A549 (cell line): ENCODE results near the gene ANKRD12. TPM values are rescaled to one million over a fixed set of nuclear protein-coding genes. Genes with fewer than 3 reads are reported as not detected.

ENCODE experiments used
- ATAC-seq, 2 experiments: fragments of 200-7000 bp in 1 of 2; fragments of >200 bp in 1 of 2; cut with Nextera tagmentation in 1 of 2; cut with Tn5 transposase in 1 of 2; 3 replicates each; pipeline versions ENCODE4 v1.8.0 to v1.9.1; 2018 to 2020; ENCODE audit warnings: mild to moderate bottlenecking in 1 of 2, moderate library complexity in 1 of 2
- CTCF ChIA-PET: fragments of 300-600 bp; sonication (Branson Sonifier 250); formaldehyde crosslinking; extraction: SDS; loops from one replicate; lab custom pipeline; 2021; ENCODE audit warnings: antibody characterized with exemption, inconsistent platforms; lab: Yijun Ruan, JAX
- POLR2A ChIA-PET: fragments of 350-600 bp; formaldehyde crosslinking; extraction: SDS; loops from one replicate; lab custom pipeline; 2021; ENCODE audit warnings: antibody characterized with exemption, inconsistent platforms; lab: Yijun Ruan, JAX
- DNase-seq, 2 experiments: peaks; one replicate each; pipeline versions ENCODE4 v3.0.0 to v3.0.0-alpha.2; 2011 to 2016; ENCODE audit warnings: low read depth in 1 of 2, low spot score in 1 of 2
- FAIRE-seq: peaks from 2 replicates; lab custom pipeline; 2011; peaks lifted over from hg19 to GRCh38; lab: Jason Lieb, UNC
- H3K27ac ChIP-seq, 2 experiments: fragments of >200 bp; sonication (Bioruptor Twin); formaldehyde crosslinking; 3 replicates each; pipeline ENCODE4 v1.5.1; 2016 to 2017
- H3K4me1 ChIP-seq: fragments of >200 bp; sonication (Bioruptor Twin); formaldehyde crosslinking; 3 replicates; pipeline ENCODE4 v1.6.1; 2016
- H3K4me2 ChIP-seq: fragments of >200 bp; sonication (Bioruptor Twin); formaldehyde crosslinking; 3 replicates; pipeline ENCODE4 v1.6.1; 2016
- H3K4me3 ChIP-seq: fragments of >200 bp; sonication (Bioruptor Twin); formaldehyde crosslinking; 3 replicates; pipeline ENCODE4 v1.5.1; 2016
- H3K9me3 ChIP-seq: fragments of >200 bp; sonication (Bioruptor Twin); formaldehyde crosslinking; 3 replicates; pipeline ENCODE4 v1.6.1; 2016
- CBX2 ChIP-seq: fragments of 200-600 bp; sonication (generic); IDR thresholded peaks from 2 replicates; pipeline ENCODE4 v1.6.1; 2016; ENCODE audit warnings: low read depth, mild to moderate bottlenecking, borderline replicate concordance
- EHMT2 ChIP-seq: fragments of 200-600 bp; sonication (generic); IDR thresholded peaks from 2 replicates; pipeline ENCODE4 v1.6.1; 2016; ENCODE audit warnings: antibody characterized with exemption, low read depth, mild to moderate bottlenecking, moderate library complexity
- ESRRA ChIP-seq: fragments of 150-350 bp; IDR thresholded peaks from 2 replicates; pipeline ENCODE4 v1.6.1; 2014; ENCODE audit warnings: mild to moderate bottlenecking, low read length, borderline replicate concordance
- FOXS1 ChIP-seq: fragments of 250-450 bp; sonication (Bioruptor Pico); IDR thresholded peaks from 2 replicates; pipeline ENCODE4 v1.5.0; 2020; ENCODE audit warnings: mild to moderate bottlenecking, moderate library complexity
- GATA3 ChIP-seq: IDR thresholded peaks from 2 replicates; pipeline ENCODE4 v1.6.1; 2012; ENCODE audit warnings: borderline replicate concordance
- HOXA7 ChIP-seq: fragments of 250-450 bp; sonication (Bioruptor Pico); IDR thresholded peaks from 2 replicates; pipeline ENCODE4 v1.5.0; 2020; ENCODE audit warnings: mild to moderate bottlenecking, moderate library complexity
- HOXB5 ChIP-seq: fragments of 250-450 bp; sonication (Bioruptor Pico); IDR thresholded peaks from 2 replicates; pipeline ENCODE4 v1.5.0; 2020; ENCODE audit warnings: mild to moderate bottlenecking, moderate library complexity
- KDM1A ChIP-seq: fragments of 200-600 bp; sonication (generic); IDR thresholded peaks from 2 replicates; pipeline ENCODE4 v1.6.1; 2016; ENCODE audit warnings: low read depth, mild to moderate bottlenecking
- NR3C1 ChIP-seq: fragments of >200 bp; sonication (Bioruptor Twin); formaldehyde crosslinking; IDR thresholded peaks from 3 replicates; pipeline ENCODE4 v1.6.1; 2017
- PHF8 ChIP-seq: fragments of 200-600 bp; sonication (generic); IDR thresholded peaks from 2 replicates; pipeline ENCODE4 v1.6.1; 2016; ENCODE audit warnings: low read depth, mild to moderate bottlenecking, antibody characterized with exemption, moderate library complexity, borderline replicate concordance
- RARB ChIP-seq: fragments of 250-450 bp; sonication (Bioruptor Pico); IDR thresholded peaks from 2 replicates; pipeline ENCODE4 v1.8.0; 2021; ENCODE audit warnings: mild to moderate bottlenecking, moderate library complexity
- REST ChIP-seq: fragments of 200-600 bp; sonication (generic); IDR thresholded peaks from 2 replicates; pipeline ENCODE4 v1.6.1; 2016; ENCODE audit warnings: antibody characterized with exemption, mild to moderate bottlenecking, moderate library complexity
- RFX5 ChIP-seq: fragments of 450-650 bp; IDR thresholded peaks from 2 replicates; pipeline ENCODE4 v1.7.1; 2014; ENCODE audit warnings: antibody characterized with exemption, mild to moderate bottlenecking, moderate library complexity
- RNF2 ChIP-seq: fragments of 200-600 bp; sonication (generic); IDR thresholded peaks from 2 replicates; pipeline ENCODE4 v1.6.1; 2016; ENCODE audit warnings: low read depth, mild to moderate bottlenecking, antibody characterized with exemption, moderate library complexity, borderline replicate concordance
- SREBF2 ChIP-seq: fragments of 450-650 bp; IDR thresholded peaks from 2 replicates; pipeline ENCODE4 v1.6.1; 2014; ENCODE audit warnings: mild to moderate bottlenecking, moderate library complexity
- TP53 ChIP-seq: fragments of 250-450 bp; sonication (Bioruptor Pico); IDR thresholded peaks from 2 replicates; pipeline ENCODE4 v1.5.0; 2021; ENCODE audit warnings: mild to moderate bottlenecking, moderate library complexity
- WGBS: methylation state at CpG from one replicate; pipeline ENCODE4 v1.1.6; 2017; ENCODE audit errors: missing lambda C conversion rate; 5-methylcytosine and 5-hydroxymethylcytosine counted together
- polyA plus RNA-seq, 4 experiments: library from polyadenylated mRNA; depleted of rRNA in 3 of 4; stranded (reverse); fragments of >200 nt; fragmentation: RNase III in 1 of 4; extraction: RNeasy Plus Mini Kit Qiagen cat#74134 plus additional on column Dnase treatment in 1 of 4; gene quantifications; 2 replicates in 3 of 4; 3 replicates in 1 of 4; pipeline ENCODE4 v1.2.3, GENCODE V29; 2011 to 2017
- TF ChIP-seq, protein P1 (sequence below): fragments of 450-650 bp; IDR thresholded peaks from 2 replicates; pipeline ENCODE4 v1.6.1; 2014; ENCODE audit warnings: antibody characterized with exemption
- TF ChIP-seq, protein P2 (sequence below): fragments of >200 bp; sonication (Bioruptor Twin); formaldehyde crosslinking; IDR thresholded peaks from 2 replicates; pipeline ENCODE4 v1.6.1; 2016

ANKRD12 gene
- polyA plus RNA-seq, 2 of the 4 experiments (the other 2 are of a cell fraction) = 2.7 to 7.3 TPM

GRCh38 chr18:9275890-9276289 is 139.3 kb downstream of the ANKRD12 start:
- WGBS = 94% methylated on average over 1 of the region's 1 CpG
- ATAC-seq (no peak), FAIRE-seq (no peak), DNase-seq (no peak)
- ChIA-PET POLR2A (no interaction called here), CTCF (no interaction called here)
- TF ChIP-seq HOXB5 = no peak
- no peak for TF ChIP-seq HOXA7 (CRISPR knock-in tag)
- no peak for TF ChIP-seq EHMT2
- TF ChIP-seq REST = no peak
- H3K4me3 ChIP-seq = no peak overlapping the region
- no peaks in the 10 kb centered on the region for H3K9me3 ChIP-seq
- H3K27ac ChIP-seq = no peak overlapping the region
- no peaks in the 10 kb centered on the region for H3K4me1 ChIP-seq
- H3K4me2 ChIP-seq = no peak overlapping the region

DNA sequence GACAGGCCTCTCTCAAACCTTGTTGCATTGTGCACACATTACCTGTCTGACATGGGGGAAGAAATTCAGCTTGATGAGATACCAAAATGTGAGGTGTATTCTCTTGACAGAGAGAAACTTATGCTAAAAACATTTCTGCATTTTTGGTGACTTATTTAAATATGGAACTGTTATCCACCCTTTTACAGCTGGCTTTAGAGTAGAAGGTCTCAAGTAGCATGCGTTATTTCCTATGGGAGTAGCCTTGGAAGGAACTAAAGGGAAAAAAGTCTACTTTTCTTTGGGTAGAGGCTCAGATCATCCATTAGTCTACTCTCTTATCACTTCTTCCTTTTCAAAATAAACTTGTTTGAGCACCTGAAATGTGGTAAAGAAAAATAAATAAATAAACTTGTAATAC is 141.4 kb downstream of the ANKRD12 start:
- no peaks in the 10 kb centered on the region for H3K4me1 ChIP-seq
- TF ChIP-seq, protein P1, sequence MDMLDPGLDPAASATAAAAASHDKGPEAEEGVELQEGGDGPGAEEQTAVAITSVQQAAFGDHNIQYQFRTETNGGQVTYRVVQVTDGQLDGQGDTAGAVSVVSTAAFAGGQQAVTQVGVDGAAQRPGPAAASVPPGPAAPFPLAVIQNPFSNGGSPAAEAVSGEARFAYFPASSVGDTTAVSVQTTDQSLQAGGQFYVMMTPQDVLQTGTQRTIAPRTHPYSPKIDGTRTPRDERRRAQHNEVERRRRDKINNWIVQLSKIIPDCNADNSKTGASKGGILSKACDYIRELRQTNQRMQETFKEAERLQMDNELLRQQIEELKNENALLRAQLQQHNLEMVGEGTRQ = no peak
- TF ChIP-seq FOXS1 (CRISPR knock-in tag) (no peak), RNF2 (no peak), TP53 (CRISPR knock-in tag) (no peak)
- TF ChIP-seq, protein P2, sequence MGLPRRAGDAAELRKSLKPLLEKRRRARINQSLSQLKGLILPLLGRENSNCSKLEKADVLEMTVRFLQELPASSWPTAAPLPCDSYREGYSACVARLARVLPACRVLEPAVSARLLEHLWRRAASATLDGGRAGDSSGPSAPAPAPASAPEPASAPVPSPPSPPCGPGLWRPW = no peak
- TF ChIP-seq, all 56 proteins: peak for 0
- WGBS = 92% methylated on average over 1 of the region's 1 CpG
- Histone ChIP-seq H3K27ac (no peak overlapping the region), H3K9me3 (no peaks in the 10 kb centered on the region), H3K4me2 (no peak overlapping the region), H3K4me3 (no peak overlapping the region)
- POLR2A ChIA-PET = no interaction called here
- ATAC-seq = no peak
- no peak for FAIRE-seq
- no peak for DNase-seq
- CTCF ChIA-PET = no interaction called here

- DNase-seq = no peak
- no peak for ATAC-seq
- ChIA-PET POLR2A (no interaction called here), CTCF (no interaction called here)
- WGBS = 90% methylated on average over 5 of the region's 5 CpGs
- Histone ChIP-seq H3K4me1 (no peaks in the 10 kb centered on the region), H3K27ac (no peak overlapping the region), H3K9me3 (no peaks in the 10 kb centered on the region), H3K4me2 (no peak overlapping the region), H3K4me3 (no peak overlapping the region)
- no peak for FAIRE-seq
- TF ChIP-seq SREBF2 (no peak), KDM1A (no peak), NR3C1 (no peak), RARB (no peak), ESRRA (no peak), CBX2 (no peak), EHMT2 (no peak), GATA3 (no peak), PHF8 (no peak), RFX5 (no peak)
Observed at GRCh38 chr18:9280849-9281248, 144.3 kb downstream of the ANKRD12 start.
